ENCODE data around the gene KIR3DL2.
"Not testable (repeated sequence)": the region's sequence is repeated elsewhere in the genome, so short reads cannot be mapped to it uniquely, and the experiment has no call there.

DNA sequence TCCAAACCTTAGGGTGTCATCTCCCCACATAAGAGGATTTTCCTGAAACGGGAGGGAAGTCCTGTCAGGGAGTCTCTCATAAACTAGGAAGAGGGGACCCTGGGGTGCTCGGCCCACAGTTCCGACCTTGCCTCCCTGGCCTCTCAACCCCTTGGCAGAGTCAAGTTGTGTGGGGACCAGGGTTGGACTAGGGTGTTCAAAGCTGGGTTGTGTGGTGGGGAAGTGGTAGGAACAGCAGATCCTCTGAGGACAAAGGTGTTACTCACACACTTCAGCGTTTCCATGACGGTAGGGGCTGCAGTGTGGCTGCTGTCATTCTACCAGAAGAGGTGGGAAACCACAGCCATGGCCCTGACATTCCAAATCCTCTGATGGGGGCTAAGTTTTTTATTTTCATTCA is 15.1 kb upstream of the KIR3DL2 start:
- TF ChIP-seq, protein P1, sequence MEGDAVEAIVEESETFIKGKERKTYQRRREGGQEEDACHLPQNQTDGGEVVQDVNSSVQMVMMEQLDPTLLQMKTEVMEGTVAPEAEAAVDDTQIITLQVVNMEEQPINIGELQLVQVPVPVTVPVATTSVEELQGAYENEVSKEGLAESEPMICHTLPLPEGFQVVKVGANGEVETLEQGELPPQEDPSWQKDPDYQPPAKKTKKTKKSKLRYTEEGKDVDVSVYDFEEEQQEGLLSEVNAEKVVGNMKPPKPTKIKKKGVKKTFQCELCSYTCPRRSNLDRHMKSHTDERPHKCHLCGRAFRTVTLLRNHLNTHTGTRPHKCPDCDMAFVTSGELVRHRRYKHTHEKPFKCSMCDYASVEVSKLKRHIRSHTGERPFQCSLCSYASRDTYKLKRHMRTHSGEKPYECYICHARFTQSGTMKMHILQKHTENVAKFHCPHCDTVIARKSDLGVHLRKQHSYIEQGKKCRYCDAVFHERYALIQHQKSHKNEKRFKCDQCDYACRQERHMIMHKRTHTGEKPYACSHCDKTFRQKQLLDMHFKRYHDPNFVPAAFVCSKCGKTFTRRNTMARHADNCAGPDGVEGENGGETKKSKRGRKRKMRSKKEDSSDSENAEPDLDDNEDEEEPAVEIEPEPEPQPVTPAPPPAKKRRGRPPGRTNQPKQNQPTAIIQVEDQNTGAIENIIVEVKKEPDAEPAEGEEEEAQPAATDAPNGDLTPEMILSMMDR (IDR thresholded peaks at IDR 0.05 in 8 of 11, conservative IDR thresholded peaks at IDR 0.05 in 3 of 11): not testable (repeated sequence)
- not testable (repeated sequence) for TF ChIP-seq POLR2AphosphoS5 (IDR thresholded peaks at IDR 0.05)
